ENCODE results near the gene CREBBP. TPM values are rescaled to one million over a fixed set of nuclear protein-coding genes. Genes with fewer than 3 reads are reported as not detected.
A peak's percentile ranks its signal among the peaks of the same experiment; 100 is the strongest.

Gene CREBBP
- total RNA-seq, 2 experiments from 2014 or later, result 36.0 to 72.3 TPM

GRCh38 chr16:3873482-3874173, 6.9 kb downstream of the CREBBP start:
- Histone ChIP-seq H3K4me1 (ENCODE audit: insufficient read depth, low read length, poor library complexity, severe bottlenecking) (peaks cover 41% of the 10 kb centered on the region), H2AFZ (ENCODE audit: low read length) (no peak overlapping the region), H3K4me3 (ENCODE audit: low read depth, low read length, poor library complexity, severe bottlenecking) (no peak overlapping the region), H3K9me2 (ENCODE audit: insufficient read depth, low read length) (no peaks in the 10 kb centered on the region), H3K4me2 (ENCODE audit: low read length) (no peak overlapping the region), H3K27ac (ENCODE audit: low read depth, low read length, poor library complexity, severe bottlenecking) (no peak overlapping the region), H3K9me3 (ENCODE audit: low read length) (no peaks in the 10 kb centered on the region), H4K20me1 (ENCODE audit: insufficient read depth, low read length) (peaks cover 78% of the 10 kb centered on the region), H3K79me2 (ENCODE audit: insufficient read depth, low read depth, low read length) (peaks cover 100% of the 10 kb centered on the region), H3K36me3 (ENCODE audit: insufficient read depth, low read length) (peaks cover 22% of the 10 kb centered on the region)
- ChIA-PET CTCF (ENCODE audit: unreplicated experiment) (no interaction called here), POLR2A (no interaction called here)
- TF ChIP-seq EZH2phosphoT487 (IDR thresholded peaks at IDR 0.05; ENCODE audit: borderline replicate concordance, low read depth, low read length), result no peak
- TF ChIP-seq, protein P1, sequence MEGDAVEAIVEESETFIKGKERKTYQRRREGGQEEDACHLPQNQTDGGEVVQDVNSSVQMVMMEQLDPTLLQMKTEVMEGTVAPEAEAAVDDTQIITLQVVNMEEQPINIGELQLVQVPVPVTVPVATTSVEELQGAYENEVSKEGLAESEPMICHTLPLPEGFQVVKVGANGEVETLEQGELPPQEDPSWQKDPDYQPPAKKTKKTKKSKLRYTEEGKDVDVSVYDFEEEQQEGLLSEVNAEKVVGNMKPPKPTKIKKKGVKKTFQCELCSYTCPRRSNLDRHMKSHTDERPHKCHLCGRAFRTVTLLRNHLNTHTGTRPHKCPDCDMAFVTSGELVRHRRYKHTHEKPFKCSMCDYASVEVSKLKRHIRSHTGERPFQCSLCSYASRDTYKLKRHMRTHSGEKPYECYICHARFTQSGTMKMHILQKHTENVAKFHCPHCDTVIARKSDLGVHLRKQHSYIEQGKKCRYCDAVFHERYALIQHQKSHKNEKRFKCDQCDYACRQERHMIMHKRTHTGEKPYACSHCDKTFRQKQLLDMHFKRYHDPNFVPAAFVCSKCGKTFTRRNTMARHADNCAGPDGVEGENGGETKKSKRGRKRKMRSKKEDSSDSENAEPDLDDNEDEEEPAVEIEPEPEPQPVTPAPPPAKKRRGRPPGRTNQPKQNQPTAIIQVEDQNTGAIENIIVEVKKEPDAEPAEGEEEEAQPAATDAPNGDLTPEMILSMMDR (conservative IDR thresholded peaks at IDR 0.05; ENCODE audit: low read length), result no peak
- DNase-seq (ENCODE audit: low spot score), result no peak
- intact Hi-C loops (cut with micrococcal nuclease; ENCODE audit: unreplicated experiment), result no loop called here
- no TSS peak for BruUV-seq (replicated peaks)

- POLR2A ChIA-PET, result interaction anchor here (0.5 kb wide), 1 partner anchor 318 kb away, joined by 3 read pairs; no protein-coding TSS in a partner anchor
- intact Hi-C loops (cut with micrococcal nuclease; ENCODE audit: unreplicated experiment), result no loop called here
Observed at GRCh38 chr16:3872216-3872895, 8.2 kb downstream of the CREBBP start.

More at GRCh38 chr16:3872216-3872895, 8.2 kb downstream of the CREBBP start:
- no peak overlapping the region for H3K27ac ChIP-seq (ENCODE audit: low read depth, low read length, poor library complexity, severe bottlenecking)
- BruUV-seq (replicated peaks), result no TSS peak
- TF ChIP-seq, protein P1 (conservative IDR thresholded peaks at IDR 0.05; ENCODE audit: low read length), result no peak
- no peaks in the 10 kb centered on the region for H3K9me2 ChIP-seq (ENCODE audit: insufficient read depth, low read length)
- H3K4me1 ChIP-seq (ENCODE audit: insufficient read depth, low read length, poor library complexity, severe bottlenecking), result peaks cover 29% of the 10 kb centered on the region
- no peak overlapping the region for H3K4me3 ChIP-seq (ENCODE audit: low read depth, low read length, poor library complexity, severe bottlenecking)
- no peak overlapping the region for H2AFZ ChIP-seq (ENCODE audit: low read length)
- DNase-seq (ENCODE audit: low spot score), result no peak
- H4K20me1 ChIP-seq (ENCODE audit: insufficient read depth, low read length), result peaks cover 65% of the 10 kb centered on the region
- H3K36me3 ChIP-seq (ENCODE audit: insufficient read depth, low read length), result peaks cover 9% of the 10 kb centered on the region
- no peaks in the 10 kb centered on the region for H3K9me3 ChIP-seq (ENCODE audit: low read length)
- CTCF ChIA-PET (ENCODE audit: unreplicated experiment), result no interaction called here
- H3K79me2 ChIP-seq (ENCODE audit: insufficient read depth, low read depth, low read length), result peaks cover 100% of the 10 kb centered on the region
- 0 out of 2 replicates have a peak overlapping the region, but pooled peaks have one; percentile 16 for H3K4me2 ChIP-seq (ENCODE audit: low read length)

All from OCI-LY7 (cell line).